KMS-11 (cell line): ENCODE data around the gene ILF3.

Experiments
- H2AFZ ChIP-seq: fragments of 200-600 bp; sonication (generic); 2 replicates; pipeline ENCODE4 v1.6.1; 2016; ENCODE audit warnings: antibody characterized with exemption, mixed run types, low read depth
- H3K27ac ChIP-seq: fragments of 200-600 bp; sonication (generic); 2 replicates; pipeline ENCODE4 v1.6.1; 2016; ENCODE audit warnings: mild to moderate bottlenecking, mixed run types
- H3K27me3 ChIP-seq: fragments of 200-600 bp; sonication (generic); 2 replicates; pipeline ENCODE4 v1.6.1; 2017; ENCODE audit warnings: mild to moderate bottlenecking, low read depth, mixed run types, moderate library complexity; ENCODE audit not compliant: insufficient read depth
- H3K36me3 ChIP-seq: fragments of 200-600 bp; sonication (generic); 2 replicates; pipeline ENCODE4 v1.6.1; 2017; ENCODE audit warnings: mild to moderate bottlenecking, mixed run types; ENCODE audit not compliant: insufficient read depth
- H3K4me1 ChIP-seq: fragments of 200-600 bp; sonication (generic); 2 replicates; pipeline ENCODE4 v1.6.1; 2016; ENCODE audit warnings: mild to moderate bottlenecking, low read depth, mixed run types; ENCODE audit not compliant: poor library complexity, severe bottlenecking
- H3K4me2 ChIP-seq: fragments of 200-600 bp; sonication (generic); 2 replicates; pipeline ENCODE4 v1.7.0; 2016; ENCODE audit warnings: mild to moderate bottlenecking, mixed run types
- H3K4me3 ChIP-seq: fragments of 200-600 bp; sonication (generic); IDR thresholded peaks from 2 replicates; pipeline ENCODE4 v1.6.1; 2017; ENCODE audit warnings: low read depth, low read length, mixed read lengths; ENCODE audit not compliant: insufficient read depth
- H3K79me2 ChIP-seq: fragments of 200-600 bp; sonication (generic); 2 replicates; pipeline ENCODE4 v1.6.1; 2016; ENCODE audit warnings: low read depth, mixed run types; ENCODE audit not compliant: insufficient read depth
- H3K9ac ChIP-seq: fragments of 200-600 bp; sonication (generic); 2 replicates; pipeline ENCODE4 v1.6.1; 2016; ENCODE audit warnings: mild to moderate bottlenecking, mixed run types
- H4K20me1 ChIP-seq: fragments of 200-600 bp; sonication (generic); 2 replicates; pipeline ENCODE4 v1.6.1; 2016; ENCODE audit warnings: mild to moderate bottlenecking, mixed run types; ENCODE audit not compliant: insufficient read depth
- TF ChIP-seq, protein P1 (sequence below): fragments of 200-600 bp; sonication (generic); conservative IDR thresholded peaks from 2 replicates; pipeline ENCODE4 v1.6.1; 2017; ENCODE audit warnings: low read depth, mild to moderate bottlenecking, antibody characterized with exemption, low read length, moderate library complexity, mixed read lengths

Gene ILF3

DNA sequence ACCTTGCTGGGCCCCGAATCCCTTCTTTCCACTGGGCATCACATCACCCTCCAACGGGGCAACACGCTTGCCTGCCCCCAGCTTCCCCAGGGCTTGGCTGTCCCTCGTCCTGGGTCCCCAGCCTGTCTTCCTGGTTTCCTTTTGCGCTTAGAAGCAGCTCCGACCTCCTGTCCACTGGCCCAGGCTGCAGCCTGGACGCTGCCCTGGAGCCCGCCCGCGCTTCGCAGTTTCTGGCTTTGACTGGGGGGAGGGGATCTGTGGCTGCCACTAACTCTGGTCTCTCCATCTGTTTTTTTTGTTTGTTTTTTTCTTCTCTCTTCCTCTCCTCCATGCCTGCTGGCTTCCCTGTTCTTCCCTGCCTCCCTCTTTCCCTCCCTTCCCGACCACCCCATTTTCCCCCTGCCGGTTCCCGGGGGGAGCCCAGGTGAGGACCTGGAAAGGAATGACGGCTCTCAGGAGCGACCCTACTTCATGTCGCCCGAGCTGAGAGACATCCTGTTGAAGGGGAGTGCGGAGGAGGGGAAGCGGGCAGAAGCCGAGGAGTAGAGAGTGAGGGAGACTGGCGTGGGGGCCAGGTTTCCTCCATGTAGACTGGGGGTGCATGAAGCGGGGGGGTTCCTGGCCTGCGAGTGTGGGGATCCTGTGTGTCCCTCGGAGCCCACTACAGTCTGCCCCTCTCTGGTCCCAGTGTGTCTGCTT lies 11.5 kb upstream of the ILF3 start:
- Histone ChIP-seq H3K4me1 (no peaks in the 10 kb centered on the region), H3K79me2 (no peaks in the 10 kb centered on the region), H4K20me1 (no peaks in the 10 kb centered on the region), H3K4me2 (no peak overlapping the region), H3K4me3 (no peak overlapping the region), H3K9ac (no peak overlapping the region), H3K27ac (no peak overlapping the region), H3K36me3 (no peaks in the 10 kb centered on the region), H2AFZ (no peak overlapping the region), H3K27me3 (no peaks in the 10 kb centered on the region)
- TF ChIP-seq, protein P1, sequence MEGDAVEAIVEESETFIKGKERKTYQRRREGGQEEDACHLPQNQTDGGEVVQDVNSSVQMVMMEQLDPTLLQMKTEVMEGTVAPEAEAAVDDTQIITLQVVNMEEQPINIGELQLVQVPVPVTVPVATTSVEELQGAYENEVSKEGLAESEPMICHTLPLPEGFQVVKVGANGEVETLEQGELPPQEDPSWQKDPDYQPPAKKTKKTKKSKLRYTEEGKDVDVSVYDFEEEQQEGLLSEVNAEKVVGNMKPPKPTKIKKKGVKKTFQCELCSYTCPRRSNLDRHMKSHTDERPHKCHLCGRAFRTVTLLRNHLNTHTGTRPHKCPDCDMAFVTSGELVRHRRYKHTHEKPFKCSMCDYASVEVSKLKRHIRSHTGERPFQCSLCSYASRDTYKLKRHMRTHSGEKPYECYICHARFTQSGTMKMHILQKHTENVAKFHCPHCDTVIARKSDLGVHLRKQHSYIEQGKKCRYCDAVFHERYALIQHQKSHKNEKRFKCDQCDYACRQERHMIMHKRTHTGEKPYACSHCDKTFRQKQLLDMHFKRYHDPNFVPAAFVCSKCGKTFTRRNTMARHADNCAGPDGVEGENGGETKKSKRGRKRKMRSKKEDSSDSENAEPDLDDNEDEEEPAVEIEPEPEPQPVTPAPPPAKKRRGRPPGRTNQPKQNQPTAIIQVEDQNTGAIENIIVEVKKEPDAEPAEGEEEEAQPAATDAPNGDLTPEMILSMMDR = no peak

- H3K4me1 ChIP-seq = no peaks in the 10 kb centered on the region
- H3K36me3 ChIP-seq = no peaks in the 10 kb centered on the region
- TF ChIP-seq, protein P1 = no peak
- H3K27ac ChIP-seq = no peak overlapping the region
- no peak overlapping the region for H3K9ac ChIP-seq
- no peak overlapping the region for H3K4me2 ChIP-seq
- no peaks in the 10 kb centered on the region for H4K20me1 ChIP-seq
- no peaks in the 10 kb centered on the region for H3K27me3 ChIP-seq
- H2AFZ ChIP-seq = no peak overlapping the region
- no peak overlapping the region for H3K4me3 ChIP-seq
- H3K79me2 ChIP-seq = no peaks in the 10 kb centered on the region
Observed at GRCh38 chr19:10643172-10643967, 10.8 kb upstream of the ILF3 start.

- Histone ChIP-seq H3K27me3 (no peaks in the 10 kb centered on the region), H3K79me2 (no peaks in the 10 kb centered on the region), H3K4me3 (no peak overlapping the region), H3K4me2 (no peak overlapping the region), H3K27ac (no peak overlapping the region), H2AFZ (no peak overlapping the region), H4K20me1 (no peaks in the 10 kb centered on the region), H3K36me3 (no peaks in the 10 kb centered on the region), H3K9ac (no peak overlapping the region), H3K4me1 (no peaks in the 10 kb centered on the region)
- TF ChIP-seq, protein P1 = no peak
Observed at GRCh38 chr19:10643968-10644259, 10.2 kb upstream of the ILF3 start.

DNA sequence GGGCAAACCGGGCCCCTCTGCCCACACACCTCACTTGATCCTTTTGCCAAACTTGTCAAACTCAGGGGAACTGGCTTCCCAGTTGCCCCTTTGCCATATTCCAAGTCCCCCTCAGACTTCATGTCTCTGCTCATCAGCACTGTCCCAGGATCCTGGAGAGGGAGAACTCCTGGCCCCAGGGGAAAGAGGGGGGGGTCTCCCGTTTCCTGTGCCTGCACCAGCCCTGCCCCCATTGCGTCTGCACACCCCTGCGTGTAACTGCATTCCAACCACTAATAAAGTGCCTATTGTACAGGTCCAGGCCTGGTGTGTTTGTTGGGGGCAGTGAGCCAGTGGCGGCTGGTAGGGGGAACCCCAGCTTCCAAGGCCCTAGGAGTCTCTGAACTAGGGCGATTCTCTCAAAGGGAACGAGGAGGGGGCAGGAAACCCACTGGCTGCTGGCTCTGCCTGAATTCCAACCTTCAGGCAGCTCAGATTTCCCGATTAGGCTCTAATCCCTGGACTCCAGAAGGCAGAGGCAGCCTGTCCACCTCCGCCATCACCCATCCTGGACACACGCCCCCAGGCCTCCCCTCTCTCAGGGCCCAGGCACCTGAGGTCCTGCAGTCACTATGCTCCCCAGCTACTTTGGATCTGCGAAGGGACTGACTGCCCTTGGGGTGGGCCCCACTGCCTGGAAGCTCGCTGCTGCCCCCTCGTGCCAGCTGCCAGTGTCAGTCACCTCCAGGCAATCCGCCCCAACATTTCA lies 9.7 kb upstream of the ILF3 start:
- H3K36me3 ChIP-seq = no peaks in the 10 kb centered on the region
- no peaks in the 10 kb centered on the region for H4K20me1 ChIP-seq
- H2AFZ ChIP-seq = no peak overlapping the region
- no peaks in the 10 kb centered on the region for H3K4me1 ChIP-seq
- H3K4me2 ChIP-seq = no peak overlapping the region
- no peak overlapping the region for H3K27ac ChIP-seq
- H3K4me3 ChIP-seq = no peak overlapping the region
- TF ChIP-seq, protein P1 = peak; percentile 82
- no peaks in the 10 kb centered on the region for H3K79me2 ChIP-seq
- H3K9ac ChIP-seq = no peak overlapping the region
- H3K27me3 ChIP-seq = no peaks in the 10 kb centered on the region
